MCF 10A (cell line): ENCODE data around the gene ZNF526. TPM values are rescaled to one million over a fixed set of nuclear protein-coding genes. Genes with fewer than 3 reads are reported as not detected.

Source experiments
- BruUV-seq: library from RNA; stranded (reverse); fragments of 400-500 nt; replicated peaks from 2 replicates; lab custom pipeline; 2021; lab: Mats Ljungman, UMichigan
- CTCF ChIA-PET: fragments of 300-600 bp; sonication (Branson Sonifier 250); formaldehyde crosslinking; extraction: SDS; loops from one replicate; lab custom pipeline; 2021; ENCODE audit warnings: antibody characterized with exemption, inconsistent platforms; lab: Yijun Ruan, JAX
- POLR2A ChIA-PET: fragments of 300-600, 350-650 bp; sonication (Branson Sonifier 250); formaldehyde crosslinking; extraction: SDS; loops from one replicate; lab custom pipeline; 2020; ENCODE audit warnings: antibody characterized with exemption, inconsistent platforms; lab: Yijun Ruan, JAX
- DNase-seq: peaks from one replicate; pipeline ENCODE4 v3.0.0-alpha.2; 2018; ENCODE audit not compliant: unreplicated experiment
- H3K27ac Mint-ChIP-seq: one replicate; pipeline ENCODE4 v1.8.0; 2022; ENCODE audit warnings: mild to moderate bottlenecking, low read depth, mixed read lengths; ENCODE audit not compliant: unreplicated experiment
- H3K27me3 Mint-ChIP-seq: one replicate; pipeline ENCODE4 v1.8.0; 2022; ENCODE audit warnings: mixed read lengths; ENCODE audit not compliant: insufficient read depth, unreplicated experiment
- H3K36me3 Mint-ChIP-seq: one replicate; pipeline ENCODE4 v1.8.0; 2022; ENCODE audit warnings: mild to moderate bottlenecking, moderate library complexity, mixed read lengths; ENCODE audit not compliant: insufficient read depth, unreplicated experiment
- H3K4me1 Mint-ChIP-seq: one replicate; pipeline ENCODE4 v1.8.0; 2022; ENCODE audit warnings: mixed read lengths; ENCODE audit not compliant: insufficient read depth, unreplicated experiment
- H3K4me3 Mint-ChIP-seq: one replicate; pipeline ENCODE4 v1.8.0; 2022; ENCODE audit warnings: mild to moderate bottlenecking, moderate library complexity, mixed read lengths; ENCODE audit not compliant: unreplicated experiment
- H3K9me3 Mint-ChIP-seq: one replicate; pipeline ENCODE4 v1.8.0; 2022; ENCODE audit warnings: mixed read lengths; ENCODE audit not compliant: unreplicated experiment
- CTCF ChIP-seq: fragments of 200-600 bp; IDR thresholded peaks from one replicate; pipeline ENCODE4 v1.8.0; 2022; ENCODE audit warnings: antibody characterized with exemption, mild to moderate bottlenecking; ENCODE audit not compliant: unreplicated experiment
- intact Hi-C: fragments of 100-400 bp; cut with micrococcal nuclease; formaldehyde crosslinking; loops from 2 replicates; pipeline ENCODE4 v1.14.1; 2022
- total RNA-seq: library from RNA; stranded (reverse); gene quantifications from 2 replicates; pipeline ENCODE4 v1.2.3, GENCODE V29; 2022

Gene ZNF526
- total RNA-seq, 1 experiment from 2014 or later, result 12.3 TPM

- CTCF ChIA-PET, result interaction anchor here (0.6 to 2.6 kb wide), 7 partner anchors 8 to 206 kb away, joined by 3 to 14 read pairs (median 4); no protein-coding TSS in a partner anchor
- no peaks in the 10 kb centered on the region for H3K9me3 Mint-ChIP-seq
- H3K27ac Mint-ChIP-seq, result no peak overlapping the region
- H3K4me1 Mint-ChIP-seq, result peaks cover 8% of the 10 kb centered on the region
- TF ChIP-seq CTCF, result no peak
- BruUV-seq, result no TSS peak
- peak overlapping the region; percentile 59 for H3K4me3 Mint-ChIP-seq
- DNase-seq, result peak; percentile 38
- POLR2A ChIA-PET, result interaction anchor here (0.7 to 1.0 kb wide), 3 partner anchors 9 to 219 kb away, joined by 3 to 7 read pairs (median 3); no protein-coding TSS in a partner anchor
- no peaks in the 10 kb centered on the region for H3K36me3 Mint-ChIP-seq
- H3K27me3 Mint-ChIP-seq, result peaks cover 25% of the 10 kb centered on the region
- intact Hi-C loops, result no loop called here
These were observed 43.5 kb upstream of the ZNF526 start for GRCh38 chr19:42176649-42176989.

- Mint-ChIP-seq H3K9me3 (no peaks in the 10 kb centered on the region), H3K36me3 (no peaks in the 10 kb centered on the region), H3K4me3 (no peak overlapping the region), H3K4me1 (peaks cover 8% of the 10 kb centered on the region), H3K27me3 (peaks cover 30% of the 10 kb centered on the region), H3K27ac (no peak overlapping the region)
- intact Hi-C loops, result no loop called here
- POLR2A ChIA-PET, result interaction anchor here (0.7 to 1.0 kb wide), 2 partner anchors 10 to 218 kb away, joined by 3 to 7 read pairs; no protein-coding TSS in a partner anchor
- peak; percentile 43 for TF ChIP-seq CTCF
- CTCF ChIA-PET, result interaction anchor here (0.6 to 1.4 kb wide), 4 partner anchors 21 to 165 kb away, joined by 3 to 6 read pairs (median 4); no protein-coding TSS in a partner anchor
- DNase-seq, result peak; percentile 61
- BruUV-seq, result no TSS peak
These were observed 43.0 kb upstream of the ZNF526 start for GRCh38 chr19:42176990-42177685.

- no TSS peak for BruUV-seq
- POLR2A ChIA-PET, result no interaction called here
- CTCF ChIA-PET, result interaction anchor here (0.6 to 1.0 kb wide), 2 partner anchors 45 to 166 kb away, joined by 3 to 4 read pairs; no protein-coding TSS in a partner anchor
- Mint-ChIP-seq H3K4me3 (no peak overlapping the region), H3K27ac (no peak overlapping the region), H3K9me3 (no peaks in the 10 kb centered on the region), H3K36me3 (no peaks in the 10 kb centered on the region), H3K4me1 (peaks cover 8% of the 10 kb centered on the region), H3K27me3 (peaks cover 36% of the 10 kb centered on the region)
- no peak for DNase-seq
- TF ChIP-seq CTCF, result no peak
- intact Hi-C loops, result no loop called here
These were observed 42.5 kb upstream of the ZNF526 start for GRCh38 chr19:42177686-42178019.

- no TSS peak for BruUV-seq
- DNase-seq, result no peak
- no peak overlapping the region for H3K4me3 Mint-ChIP-seq
- POLR2A ChIA-PET, result no interaction called here
- H3K9me3 Mint-ChIP-seq, result no peaks in the 10 kb centered on the region
- no peak overlapping the region for H3K27ac Mint-ChIP-seq
- peaks cover 8% of the 10 kb centered on the region for H3K4me1 Mint-ChIP-seq
- TF ChIP-seq CTCF, result peak; percentile 42
- H3K27me3 Mint-ChIP-seq, result peaks cover 37% of the 10 kb centered on the region
- H3K36me3 Mint-ChIP-seq, result no peaks in the 10 kb centered on the region
- CTCF ChIA-PET, result interaction anchor here (0.7 to 1.0 kb wide), 2 partner anchors 21 to 46 kb away, joined by 4 read pairs; no protein-coding TSS in a partner anchor
- intact Hi-C loops, result no loop called here
These were observed 41.1 kb upstream of the ZNF526 start for GRCh38 chr19:42178791-42179674.
